ENCODE measurements around the gene TRABD2A.

TRABD2A gene

GRCh38 chr2:84905181-84906107 lies 24.6 kb upstream of the TRABD2A start, which contains the start of gene TMSB10:
TSS of gene TMSB10 (plus strand) at chr2:84905656.
- DNase-seq (ENCODE audit: low read depth in 3 of 3): peak; percentile 74 to 82 (median 76)

DNA sequence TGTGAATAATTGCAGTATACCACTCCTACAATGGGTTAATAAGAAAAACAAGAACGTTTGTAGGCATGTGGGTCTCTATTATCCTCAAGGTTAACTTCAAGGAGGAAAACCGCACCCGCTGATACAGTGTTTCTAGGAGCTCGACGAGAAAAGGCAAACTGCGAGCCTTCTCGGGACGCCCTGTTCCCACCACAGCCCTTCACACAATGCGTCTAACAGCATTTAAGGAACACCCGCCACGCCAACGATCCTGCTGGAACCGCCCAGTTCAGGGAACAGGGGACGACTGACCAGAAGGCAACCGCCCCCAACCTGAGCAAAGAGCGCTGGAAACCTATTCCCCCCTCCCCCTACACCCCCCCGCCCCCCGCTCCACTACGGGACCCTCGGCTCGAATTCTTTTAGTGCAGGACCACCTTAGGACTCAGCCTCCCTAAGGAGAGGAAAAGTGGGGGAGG lies 23.9 kb upstream of the TRABD2A start:
- no peak for DNase-seq (ENCODE audit: low read depth in 3 of 3)

- DNase-seq (ENCODE audit: low read depth in 3 of 3): no peak
Observed at GRCh38 chr2:84904151-84904550, 23.3 kb upstream of the TRABD2A start.

GRCh38 chr2:84902526-84902925 lies 21.6 kb upstream of the TRABD2A start:
- DNase-seq (ENCODE audit: low read depth in 3 of 3): no peak

GRCh38 chr2:84901593-84902120 lies 20.8 kb upstream of the TRABD2A start:
- no peak for DNase-seq (ENCODE audit: low read depth in 3 of 3)

DNA sequence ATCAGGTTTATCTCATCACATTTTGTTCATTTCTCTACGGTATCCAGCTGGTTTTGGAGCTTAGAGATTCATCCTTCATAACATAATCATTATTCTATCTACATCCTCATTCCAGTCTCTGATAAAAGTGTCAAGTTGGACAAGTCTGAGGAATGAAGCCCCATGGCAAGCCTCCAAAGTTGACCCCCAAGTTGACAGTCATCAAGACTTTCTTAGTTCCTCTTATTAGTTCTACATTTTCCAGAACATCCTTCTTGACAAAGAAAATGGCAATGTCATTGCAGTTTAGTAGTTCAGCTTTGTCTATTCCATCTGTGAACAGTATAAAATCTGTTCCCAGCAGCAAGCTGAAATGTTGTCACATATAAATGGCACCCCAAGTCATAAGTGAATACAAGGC lies 20.1 kb upstream of the TRABD2A start:
- DNase-seq (ENCODE audit: low read depth in 3 of 3): no peak

DNA sequence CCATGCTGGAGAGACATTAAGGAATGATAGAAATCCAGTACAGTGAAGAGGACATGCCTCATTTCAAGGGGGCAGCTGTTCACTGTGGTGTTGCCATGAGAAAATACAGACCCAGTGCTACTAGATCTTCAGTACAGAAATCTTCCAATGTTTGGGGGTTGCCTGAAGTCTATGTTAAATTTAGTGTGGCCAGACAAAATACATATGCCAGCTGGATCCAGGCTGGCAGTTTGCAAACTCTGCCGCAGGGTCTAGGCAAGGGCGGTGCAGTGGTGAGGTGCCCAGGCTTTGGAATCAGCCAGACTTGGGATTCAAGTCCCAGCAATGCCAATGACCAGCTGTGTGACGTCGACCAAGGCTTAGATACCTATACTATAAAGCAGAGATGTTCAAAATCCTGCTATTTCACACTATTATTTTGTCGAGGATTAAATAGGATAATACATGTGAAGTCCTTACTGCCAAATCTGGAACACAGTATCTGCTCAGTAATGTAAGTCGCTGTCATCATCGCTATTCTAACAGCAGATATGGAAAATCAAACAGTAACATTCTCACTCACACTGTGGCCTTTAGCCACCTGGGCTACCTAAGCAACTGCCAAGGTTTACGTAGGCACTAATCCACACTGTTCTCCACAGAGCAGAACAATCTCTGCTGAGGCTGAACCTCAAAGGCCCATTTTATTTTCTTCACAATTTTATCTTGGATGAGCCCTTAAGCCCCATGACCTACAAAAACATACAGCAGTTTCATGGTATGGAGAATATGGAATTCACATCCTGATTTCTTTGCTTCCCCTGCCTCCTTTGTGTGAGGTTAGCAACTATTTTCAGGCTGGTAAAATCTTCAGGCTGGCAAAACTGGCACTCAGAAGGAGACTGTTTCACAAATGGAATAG lies 18.7 kb upstream of the TRABD2A start:
- no peak for DNase-seq (ENCODE audit: low read depth in 3 of 3)

DNA sequence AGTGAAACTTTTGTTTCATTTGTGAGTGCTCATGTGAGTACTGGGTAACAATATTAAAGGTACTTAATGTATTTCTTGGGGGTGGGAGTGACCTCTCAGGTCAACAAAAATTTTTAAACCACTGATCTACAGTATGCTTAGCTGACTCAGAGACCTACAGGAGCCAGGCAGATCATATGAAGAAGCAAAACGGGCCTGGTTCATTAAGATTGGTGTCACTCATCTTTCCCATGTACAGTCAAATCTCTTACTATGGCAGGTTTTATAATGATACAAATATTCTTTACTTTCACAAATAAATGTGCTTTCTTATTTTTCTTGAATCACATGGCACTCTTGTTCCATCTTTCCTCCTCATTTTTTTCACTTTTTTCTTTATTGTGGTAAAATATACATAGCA lies 16.9 kb upstream of the TRABD2A start:
- no peak for DNase-seq (ENCODE audit: low read depth in 3 of 3)

GRCh38 chr2:84896567-84896966 lies 15.7 kb upstream of the TRABD2A start:
- no peak for DNase-seq (ENCODE audit: low read depth in 3 of 3)

GRCh38 chr2:84894758-84895520 lies 14.1 kb upstream of the TRABD2A start:
- DNase-seq (ENCODE audit: low read depth in 3 of 3): no peak

DNA sequence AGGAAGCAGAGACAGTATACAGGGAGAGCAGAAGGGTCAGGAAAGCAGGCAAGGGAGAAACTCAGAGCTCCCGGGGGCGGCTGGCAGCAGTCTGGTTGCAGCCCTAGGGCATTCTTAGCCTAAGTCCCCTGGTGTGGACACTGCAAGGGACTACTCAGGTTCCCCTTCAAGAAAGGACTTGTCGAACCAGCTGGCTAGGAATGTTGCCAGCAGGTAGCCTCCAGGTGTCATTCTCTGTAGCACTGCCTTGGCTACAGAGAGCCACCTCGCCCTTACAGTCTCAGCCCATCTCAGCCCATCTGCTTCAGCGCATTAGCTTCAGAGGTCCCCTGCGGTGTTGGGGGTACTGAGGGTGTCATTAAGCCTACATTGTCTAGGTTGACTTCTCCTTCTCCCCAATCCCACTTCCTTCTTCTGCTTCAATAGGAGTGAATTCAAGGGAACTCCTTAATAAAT lies 13.3 kb upstream of the TRABD2A start:
- DNase-seq (ENCODE audit: low read depth in 3 of 3): no peak

GRCh38 chr2:84891355-84892010 lies 10.6 kb upstream of the TRABD2A start:
- no peak for DNase-seq (ENCODE audit: low read depth in 3 of 3)

DNA sequence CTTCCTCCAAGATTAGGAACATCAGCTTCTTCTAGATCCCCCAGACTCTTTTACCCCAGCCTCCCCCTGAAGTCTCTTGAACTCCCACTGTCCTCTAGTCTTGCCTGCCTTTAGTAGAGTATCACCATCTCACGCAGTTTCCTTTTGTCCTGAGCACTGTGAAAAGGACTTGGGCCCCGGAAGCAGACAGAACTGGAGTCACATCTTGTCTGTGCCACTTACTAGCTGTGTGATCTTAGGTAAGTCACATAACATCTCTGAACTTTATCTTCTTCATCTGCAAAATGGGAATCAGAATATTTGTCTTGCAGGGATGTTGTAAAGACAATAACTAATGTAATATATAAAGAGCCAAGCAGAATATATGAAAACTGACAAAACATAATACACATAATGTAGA lies 8.4 kb upstream of the TRABD2A start:
- no peak for DNase-seq (ENCODE audit: low read depth in 3 of 3)

DNA sequence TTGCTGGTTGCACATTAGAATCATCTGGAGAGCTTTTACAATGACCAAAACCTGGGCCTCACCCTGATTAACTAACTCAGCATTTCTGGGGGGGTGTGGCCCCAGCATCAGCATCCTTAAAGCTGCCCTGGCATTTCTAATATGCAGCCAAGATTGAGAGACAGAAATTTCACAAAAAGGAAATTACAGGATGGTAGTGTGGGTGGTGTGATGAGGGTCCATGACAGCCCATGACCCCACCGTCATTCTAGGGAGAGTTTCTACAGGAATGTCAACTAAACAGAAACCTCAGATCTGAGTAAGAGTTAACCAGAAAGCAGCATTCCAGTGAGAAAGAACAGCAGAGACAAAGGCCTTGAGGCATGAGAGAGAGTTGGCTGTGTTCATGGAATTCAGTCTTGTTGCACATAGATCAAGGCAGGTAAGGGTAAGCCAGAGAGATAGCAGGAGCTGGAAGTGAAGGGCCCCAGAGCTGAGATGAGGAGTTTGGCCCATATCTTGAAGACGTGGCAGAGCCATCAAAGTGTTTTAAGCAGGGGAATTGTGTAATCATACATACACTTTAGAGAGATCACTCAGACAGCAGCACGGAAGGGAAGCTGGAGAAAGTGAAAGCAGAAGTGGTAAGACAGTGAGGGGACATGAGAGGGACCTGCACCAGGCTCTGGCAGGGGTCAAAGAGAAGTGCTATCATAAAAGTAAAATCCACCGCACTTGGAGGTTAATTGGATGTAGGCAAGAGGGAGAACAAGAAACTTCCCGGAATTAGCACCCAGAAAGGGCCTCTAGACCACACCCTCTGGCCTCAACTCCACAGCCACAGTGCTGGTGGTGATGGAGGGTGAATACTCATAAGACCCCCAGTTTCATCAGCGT lies 7.8 kb upstream of the TRABD2A start:
- DNase-seq (ENCODE audit: low read depth in 3 of 3): no peak

- no peak for DNase-seq (ENCODE audit: low read depth in 3 of 3)
Observed at GRCh38 chr2:84886791-84887190, 5.9 kb upstream of the TRABD2A start.

DNA sequence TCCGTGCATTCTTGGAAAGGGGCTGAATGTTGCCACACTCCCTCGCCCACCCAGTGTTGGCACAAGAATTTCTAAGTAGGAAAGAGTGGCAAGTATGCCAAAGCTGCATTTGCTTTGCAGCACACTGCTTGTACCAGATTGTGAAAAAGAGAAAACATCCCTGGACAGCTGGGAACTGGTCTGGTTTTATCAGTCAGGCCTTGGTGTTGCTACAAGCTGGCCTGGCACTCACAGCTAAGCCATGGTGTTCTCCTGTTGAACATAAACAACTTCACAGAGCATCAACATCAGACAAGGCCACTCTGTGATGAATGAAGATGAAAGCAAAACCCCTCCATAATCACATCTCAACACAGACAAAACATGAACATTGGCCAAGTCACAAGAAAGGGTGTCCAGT lies 4.2 kb upstream of the TRABD2A start:
- DNase-seq (ENCODE audit: low read depth in 3 of 3): no peak

GRCh38 chr2:84884449-84884848 lies 3.6 kb upstream of the TRABD2A start:
- no peak for DNase-seq (ENCODE audit: low read depth in 3 of 3)

DNA sequence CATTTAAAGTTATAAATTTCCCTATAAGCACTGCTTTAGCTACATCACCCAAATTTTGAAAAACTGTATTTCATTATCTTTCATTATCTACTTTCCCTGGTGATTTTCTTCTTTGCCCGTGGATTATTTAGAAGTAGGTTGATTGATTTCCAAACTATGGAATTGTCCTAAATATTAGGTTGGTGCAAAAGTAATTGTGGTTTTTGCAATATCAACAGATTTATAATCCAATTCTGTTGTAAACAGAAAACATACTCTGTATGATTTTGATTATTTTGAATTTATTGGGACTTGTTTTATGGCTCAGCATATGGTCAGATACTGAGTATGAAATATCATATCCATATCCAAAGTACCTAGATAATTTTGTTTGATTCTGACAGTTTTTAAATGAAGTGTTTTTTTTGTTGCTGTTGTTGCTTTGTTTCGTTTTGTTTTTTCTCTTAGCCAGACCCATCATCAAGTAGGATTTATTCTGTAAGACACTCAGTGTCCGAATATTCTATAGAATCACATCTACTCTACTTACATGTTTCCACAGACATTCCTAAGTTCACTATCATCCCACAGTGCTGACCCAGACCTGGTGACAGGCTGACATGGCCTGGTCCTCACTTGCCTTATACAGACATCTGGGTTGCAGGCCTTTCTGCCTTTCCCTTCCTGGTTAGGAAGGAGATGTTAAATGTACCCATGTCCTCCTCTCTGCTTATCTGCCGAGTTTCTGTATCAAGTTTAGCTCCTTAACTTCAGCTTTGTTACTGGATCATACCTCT lies 2.1 kb upstream of the TRABD2A start:
- no peak for DNase-seq (ENCODE audit: low read depth in 3 of 3)

DNA sequence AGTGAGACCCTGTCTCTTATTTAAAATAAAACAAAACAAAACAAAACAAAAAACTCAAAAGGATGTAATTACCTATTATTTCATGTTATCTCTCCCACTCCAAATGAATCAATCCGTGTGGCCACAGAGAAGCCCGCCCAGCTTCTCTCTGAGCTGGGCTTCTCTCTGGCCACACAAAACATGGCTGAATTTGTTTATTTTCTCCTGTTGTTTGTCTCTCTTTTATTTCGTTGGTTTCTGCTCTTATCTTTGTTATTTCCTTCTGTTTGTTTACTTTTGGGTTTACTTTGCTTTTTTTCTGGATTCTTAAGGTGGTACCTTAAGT lies 1.5 kb upstream of the TRABD2A start:
- DNase-seq (ENCODE audit: low read depth in 3 of 3): no peak

Measured in stimulated activated CD4-positive, alpha-beta T cell treated with anti-CD3 and anti-CD28 coated beads, TNF-alpha, amount 100 ng/mL, for 24 hours (primary cell).